Neural progenitor cell (in vitro differentiated cells): ENCODE data around the gene RAI14. TPM values are rescaled to one million over a fixed set of nuclear protein-coding genes. Genes with fewer than 3 reads are reported as not detected.

Experiments
- DNase-seq: peaks from one replicate; pipeline ENCODE4 v3.0.0-alpha.2; 2016; ENCODE audit warnings: low spot score
- H2AFZ ChIP-seq: fragments of 200-600 bp; sonication (generic); replicated peaks from 2 replicates; pipeline ENCODE4 v1.6.1; 2016; ENCODE audit warnings: antibody characterized with exemption
- H3F3A ChIP-seq: fragments of 200-600 bp; sonication (generic); 2 replicates; pipeline ENCODE4 v1.6.1; 2016; ENCODE audit warnings: antibody characterized with exemption, low read depth
- H3K27ac ChIP-seq: fragments of 200-600 bp; sonication (generic); 2 replicates; pipeline ENCODE4 v1.5.1; 2016; ENCODE audit warnings: mild to moderate bottlenecking
- H3K27me3 ChIP-seq: fragments of 200-600 bp; sonication (generic); 2 replicates; pipeline ENCODE4 v1.6.1; 2016; ENCODE audit warnings: mild to moderate bottlenecking, moderate library complexity
- H3K36me3 ChIP-seq: fragments of 200-600 bp; sonication (generic); 2 replicates; pipeline ENCODE4 v1.5.1; 2016
- H3K4me1 ChIP-seq: fragments of 200-600 bp; sonication (generic); 2 replicates; pipeline ENCODE4 v1.6.1; 2016; ENCODE audit warnings: mixed run types
- H3K4me2 ChIP-seq: fragments of 200-600 bp; sonication (generic); 2 replicates; pipeline ENCODE4 v1.6.1; 2016
- H3K4me3 ChIP-seq: fragments of 200-600 bp; sonication (generic); 2 replicates; pipeline ENCODE4 v1.5.1; 2016
- H3K79me2 ChIP-seq: fragments of 200-600 bp; sonication (generic); 2 replicates; pipeline ENCODE4 v1.6.1; 2016; ENCODE audit warnings: low read depth
- H3K9ac ChIP-seq: fragments of 200-600 bp; sonication (generic); 2 replicates; pipeline ENCODE4 v1.6.1; 2016
- H3K9me3 ChIP-seq: fragments of 200-600 bp; sonication (generic); 2 replicates; pipeline ENCODE4 v1.5.1; 2016; ENCODE audit warnings: low read depth
- H4K20me1 ChIP-seq: fragments of 200-600 bp; sonication (generic); 2 replicates; pipeline ENCODE4 v1.6.1; 2016; ENCODE audit warnings: low read depth
- H3K27ac Mint-ChIP-seq: 3 replicates; pipeline ENCODE4 v1.8.0; 2021; ENCODE audit warnings: mixed read lengths
- H3K27me3 Mint-ChIP-seq: 2 replicates; pipeline ENCODE4 v1.8.0; 2022; ENCODE audit warnings: low read depth, mild to moderate bottlenecking, inconsistent platforms, moderate library complexity, mixed read lengths; ENCODE audit not compliant: insufficient read depth
- H3K36me3 Mint-ChIP-seq: 3 replicates; pipeline ENCODE4 v1.8.0; 2021; ENCODE audit warnings: mixed read lengths
- H3K4me1 Mint-ChIP-seq: 3 replicates; pipeline ENCODE4 v1.8.0; 2021; ENCODE audit warnings: mixed read lengths
- H3K4me3 Mint-ChIP-seq: 3 replicates; pipeline ENCODE4 v1.8.0; 2021; ENCODE audit warnings: mild to moderate bottlenecking, moderate library complexity, mixed read lengths
- H3K9me3 Mint-ChIP-seq: 3 replicates; pipeline ENCODE4 v1.8.0; 2020; ENCODE audit warnings: mixed read lengths
- EZH2 ChIP-seq: fragments of 200-600 bp; sonication (generic); IDR thresholded peaks from 2 replicates; pipeline ENCODE4 v1.6.1; 2017; ENCODE audit warnings: antibody characterized with exemption, mild to moderate bottlenecking, moderate library complexity
- EZH2phosphoT487 ChIP-seq: fragments of 200-600 bp; sonication (generic); IDR thresholded peaks from 2 replicates; pipeline ENCODE4 v1.6.1; 2017; ENCODE audit warnings: antibody characterized with exemption
- total RNA-seq: library from RNA; depleted of rRNA; stranded (reverse); fragments of >200 nt; gene quantifications from 2 replicates; pipeline ENCODE4 v1.2.3, GENCODE V29; 2015; ENCODE audit warnings: low replicate concordance
- TF ChIP-seq, protein P1 (sequence below): fragments of 200-600 bp; sonication (generic); IDR thresholded peaks from 2 replicates; pipeline ENCODE4 v1.5.1; 2017; ENCODE audit warnings: antibody characterized with exemption, mild to moderate bottlenecking

The RAI14 gene
- total RNA-seq, 1 donor from 2014 or later: 54.6 TPM

DNA sequence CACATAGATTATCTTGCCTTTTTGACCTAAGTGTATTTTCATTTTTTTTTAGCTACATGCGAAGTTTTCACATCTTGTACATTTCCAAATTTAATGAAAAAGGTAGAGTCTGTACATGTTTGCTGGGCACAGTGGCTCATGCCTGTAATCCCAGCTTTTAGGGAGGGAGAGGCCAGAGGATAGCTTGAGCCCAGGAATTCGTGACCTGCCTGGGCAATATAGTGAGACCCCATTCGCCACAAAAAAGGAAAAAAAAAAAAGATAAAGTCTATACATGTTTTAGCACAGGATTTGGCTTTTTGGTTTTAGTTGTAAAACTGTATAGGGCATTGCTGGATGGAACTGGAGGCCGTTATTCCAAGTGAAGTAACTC, 28.8 kb downstream of the RAI14 start:
- Mint-ChIP-seq H3K9me3 (peaks cover 3% of the 10 kb centered on the region), H3K36me3 (peaks cover 25% of the 10 kb centered on the region), H3K4me1 (peaks cover 49% of the 10 kb centered on the region), H3K4me3 (peak overlapping the region; percentile 14), H3K27me3 (peaks cover 4% of the 10 kb centered on the region), H3K27ac (peak overlapping the region; percentile 97)
- TF ChIP-seq, protein P1, sequence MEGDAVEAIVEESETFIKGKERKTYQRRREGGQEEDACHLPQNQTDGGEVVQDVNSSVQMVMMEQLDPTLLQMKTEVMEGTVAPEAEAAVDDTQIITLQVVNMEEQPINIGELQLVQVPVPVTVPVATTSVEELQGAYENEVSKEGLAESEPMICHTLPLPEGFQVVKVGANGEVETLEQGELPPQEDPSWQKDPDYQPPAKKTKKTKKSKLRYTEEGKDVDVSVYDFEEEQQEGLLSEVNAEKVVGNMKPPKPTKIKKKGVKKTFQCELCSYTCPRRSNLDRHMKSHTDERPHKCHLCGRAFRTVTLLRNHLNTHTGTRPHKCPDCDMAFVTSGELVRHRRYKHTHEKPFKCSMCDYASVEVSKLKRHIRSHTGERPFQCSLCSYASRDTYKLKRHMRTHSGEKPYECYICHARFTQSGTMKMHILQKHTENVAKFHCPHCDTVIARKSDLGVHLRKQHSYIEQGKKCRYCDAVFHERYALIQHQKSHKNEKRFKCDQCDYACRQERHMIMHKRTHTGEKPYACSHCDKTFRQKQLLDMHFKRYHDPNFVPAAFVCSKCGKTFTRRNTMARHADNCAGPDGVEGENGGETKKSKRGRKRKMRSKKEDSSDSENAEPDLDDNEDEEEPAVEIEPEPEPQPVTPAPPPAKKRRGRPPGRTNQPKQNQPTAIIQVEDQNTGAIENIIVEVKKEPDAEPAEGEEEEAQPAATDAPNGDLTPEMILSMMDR: no peak
- Histone ChIP-seq H3K4me3 (no peak overlapping the region), H4K20me1 (peaks cover 4% of the 10 kb centered on the region), H3K27me3 (no peaks in the 10 kb centered on the region), H3K79me2 (peaks cover 94% of the 10 kb centered on the region), H3K9ac (no peak overlapping the region), H3K9me3 (no peaks in the 10 kb centered on the region), H3K4me2 (peak overlapping the region; percentile 60), H3K4me1 (peaks cover 36% of the 10 kb centered on the region), H3K36me3 (no peaks in the 10 kb centered on the region), H3F3A (peaks cover 31% of the 10 kb centered on the region), H3K27ac (peak overlapping the region; percentile 91), H2AFZ (no peak overlapping the region)
- no peak for DNase-seq

DNA sequence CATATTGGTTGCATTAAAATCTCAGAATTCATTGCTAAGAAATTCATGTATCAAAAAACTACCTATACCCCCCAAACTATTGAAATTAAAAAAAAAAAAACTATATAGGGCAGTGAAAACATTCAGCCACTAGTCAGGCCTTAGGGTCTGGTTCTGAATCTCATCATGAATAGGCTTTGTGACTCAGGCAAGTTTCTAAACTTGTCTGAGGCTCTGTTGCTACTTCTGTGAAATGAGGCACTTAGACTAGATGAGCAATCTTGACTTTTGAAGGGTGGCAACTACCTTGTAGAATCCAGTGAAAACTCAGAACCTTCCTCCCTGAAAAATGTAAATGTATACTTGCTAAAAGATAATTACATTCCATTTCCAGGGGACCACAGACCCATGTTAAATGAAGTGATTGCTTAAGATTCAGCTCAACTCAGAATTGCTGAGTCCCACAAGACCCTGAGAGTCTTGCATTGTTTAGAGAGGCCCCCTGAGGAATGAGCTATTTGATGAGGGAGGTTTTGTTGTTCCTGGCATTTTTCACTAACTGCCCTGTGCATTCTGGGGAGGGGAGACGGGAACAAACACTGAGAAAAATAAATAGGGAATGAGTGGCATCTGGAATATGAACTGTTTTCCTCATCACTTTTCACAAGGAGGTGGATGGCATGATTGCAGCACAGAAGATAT, 29.5 kb downstream of the RAI14 start:
- Histone ChIP-seq H3K9ac (peak overlapping the region; percentile 14), H3K4me3 (peak overlapping the region; percentile 30)

DNA sequence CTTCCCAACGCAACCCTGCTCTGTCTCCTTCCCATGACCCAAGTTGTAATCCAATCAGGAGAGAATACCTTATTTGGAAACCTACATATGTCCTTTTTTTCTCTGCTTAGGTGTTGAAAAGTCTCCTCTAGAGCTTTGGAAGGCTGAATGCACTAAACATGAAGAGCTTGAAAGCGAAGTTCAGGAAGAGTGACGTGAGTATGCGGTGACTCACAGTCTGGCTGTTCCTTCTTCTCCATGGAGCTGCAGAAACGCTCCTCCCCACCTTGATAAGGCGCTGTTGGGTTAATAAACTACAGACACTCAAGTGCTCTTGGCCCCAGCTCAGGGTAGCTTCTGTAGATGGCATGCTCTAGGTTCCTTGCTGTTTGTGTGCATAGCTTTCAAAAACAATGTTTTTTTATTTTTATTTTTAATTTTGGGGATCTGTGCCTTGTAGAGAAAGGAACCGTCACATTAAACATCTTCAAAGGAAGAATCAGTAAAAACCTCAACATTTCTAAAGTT, 30.7 kb downstream of the RAI14 start:
- Mint-ChIP-seq H3K4me1 (peaks cover 48% of the 10 kb centered on the region), H3K9me3 (peaks cover 3% of the 10 kb centered on the region), H3K27ac (peak overlapping the region; percentile 75), H3K36me3 (peaks cover 26% of the 10 kb centered on the region), H3K27me3 (peaks cover 4% of the 10 kb centered on the region), H3K4me3 (peak overlapping the region; percentile 54)
- Histone ChIP-seq H3K4me1 (peaks cover 40% of the 10 kb centered on the region), H3F3A (peaks cover 31% of the 10 kb centered on the region), H3K36me3 (no peaks in the 10 kb centered on the region), H3K9me3 (no peaks in the 10 kb centered on the region), H3K27ac (peak overlapping the region; percentile 91), H4K20me1 (no peaks in the 10 kb centered on the region), H3K27me3 (no peaks in the 10 kb centered on the region), H3K4me3 (no peak overlapping the region), H2AFZ (no peak overlapping the region), H3K79me2 (peaks cover 92% of the 10 kb centered on the region), H3K4me2 (peak overlapping the region; percentile 60), H3K9ac (no peak overlapping the region)
- TF ChIP-seq EZH2 (no peak), EZH2phosphoT487 (no peak)
- TF ChIP-seq, protein P1: no peak
- no peak for DNase-seq

More for the DNA sequence above, 29.5 kb downstream of the RAI14 start:
- Histone ChIP-seq H3K27ac (peak overlapping the region; percentile 91), H3K27me3 (no peaks in the 10 kb centered on the region), H3K36me3 (no peaks in the 10 kb centered on the region), H3F3A (peaks cover 31% of the 10 kb centered on the region), H3K79me2 (peaks cover 94% of the 10 kb centered on the region), H4K20me1 (peaks cover 4% of the 10 kb centered on the region), H3K4me2 (peak overlapping the region; percentile 60), H3K9me3 (no peaks in the 10 kb centered on the region), H2AFZ (no peak overlapping the region), H3K4me1 (peaks cover 40% of the 10 kb centered on the region)
- TF ChIP-seq EZH2phosphoT487 (no peak), EZH2 (no peak)
- TF ChIP-seq, protein P1: no peak
- Mint-ChIP-seq H3K36me3 (peaks cover 29% of the 10 kb centered on the region), H3K4me1 (peaks cover 53% of the 10 kb centered on the region), H3K27ac (peak overlapping the region; percentile 98), H3K9me3 (peaks cover 3% of the 10 kb centered on the region), H3K4me3 (peak overlapping the region; percentile 63), H3K27me3 (peaks cover 4% of the 10 kb centered on the region)
- peak; percentile 81 for DNase-seq
